H54 (cell line): ENCODE results near the gene CRACR2A.

ENCODE experiments used
- DNase-seq: peaks from one replicate; pipeline ENCODE4 v3.0.0; 2011; ENCODE audit warnings: low spot score, mixed read lengths; ENCODE audit not compliant: insufficient read length
- FAIRE-seq: peaks from 3 replicates; lab custom pipeline; 2011; peaks lifted over from hg19 to GRCh38; lab: Jason Lieb, UNC
- POLR2A ChIP-seq: IDR thresholded peaks from 2 replicates; pipeline ENCODE4 v1.6.1; 2011; ENCODE audit warnings: low read depth, mild to moderate bottlenecking, low read length

Gene CRACR2A

GRCh38 chr12:3746758-3747157 lies 6.2 kb downstream of the CRACR2A start:
- FAIRE-seq, result no peak
- no peak for DNase-seq
- TF ChIP-seq POLR2A, result no peak

GRCh38 chr12:3745152-3745551 lies 7.8 kb downstream of the CRACR2A start:
- FAIRE-seq (no peak), DNase-seq (no peak)
- no peak for TF ChIP-seq POLR2A

GRCh38 chr12:3744229-3744901 lies 8.5 kb downstream of the CRACR2A start:
- TF ChIP-seq POLR2A, result no peak
- DNase-seq (no peak), FAIRE-seq (no peak)

- no peak for FAIRE-seq
- DNase-seq, result no peak
- no peak for TF ChIP-seq POLR2A
Observed at GRCh38 chr12:3743803-3744202, 9.1 kb downstream of the CRACR2A start.

- DNase-seq (no peak), FAIRE-seq (no peak)
- no peak for TF ChIP-seq POLR2A
Observed at GRCh38 chr12:3741882-3742672, 10.8 kb downstream of the CRACR2A start.

- DNase-seq (no peak), FAIRE-seq (no peak)
- TF ChIP-seq POLR2A, result no peak
Observed at GRCh38 chr12:3740480-3741231, 12.3 kb downstream of the CRACR2A start.

- no peak for TF ChIP-seq POLR2A
- FAIRE-seq (no peak), DNase-seq (no peak)
Observed at GRCh38 chr12:3735432-3735831, 17.5 kb downstream of the CRACR2A start.

GRCh38 chr12:3732901-3733300 lies 20.0 kb downstream of the CRACR2A start:
- DNase-seq (no peak), FAIRE-seq (no peak)
- no peak for TF ChIP-seq POLR2A

GRCh38 chr12:3730111-3730510 lies 22.8 kb downstream of the CRACR2A start:
- no peak for FAIRE-seq
- TF ChIP-seq POLR2A, result no peak
- no peak for DNase-seq

GRCh38 chr12:3728686-3729085 lies 24.2 kb downstream of the CRACR2A start:
- FAIRE-seq (no peak), DNase-seq (no peak)
- TF ChIP-seq POLR2A, result no peak

- TF ChIP-seq POLR2A, result no peak
- DNase-seq (no peak), FAIRE-seq (no peak)
Observed at GRCh38 chr12:3727877-3728632, 24.9 kb downstream of the CRACR2A start.

- TF ChIP-seq POLR2A, result no peak
- FAIRE-seq (no peak), DNase-seq (no peak)
Observed at GRCh38 chr12:3727354-3727753, 25.6 kb downstream of the CRACR2A start.

GRCh38 chr12:3726456-3726855 lies 26.5 kb downstream of the CRACR2A start:
- FAIRE-seq, result no peak
- no peak for DNase-seq
- TF ChIP-seq POLR2A, result no peak

GRCh38 chr12:3725388-3726115 lies 27.4 kb downstream of the CRACR2A start:
- TF ChIP-seq POLR2A, result no peak
- FAIRE-seq, result no peak
- DNase-seq, result no peak
